GM23248 (cell line): ENCODE data around the gene PREX1. TPM values are rescaled to one million over a fixed set of nuclear protein-coding genes. Genes with fewer than 3 reads are reported as not detected.

Experiments used
- DNase-seq: peaks from one replicate; pipeline ENCODE4 v3.0.0-alpha.2; 2015
- H2AFZ ChIP-seq: fragments of 200-600 bp; sonication (generic); 2 replicates; pipeline ENCODE4 v1.6.1; 2016; ENCODE audit warnings: antibody characterized with exemption
- H3F3A ChIP-seq: fragments of 200-600 bp; sonication (generic); 2 replicates; pipeline ENCODE4 v1.6.1; 2016; ENCODE audit warnings: mild to moderate bottlenecking, antibody characterized with exemption, mixed run types; ENCODE audit not compliant: insufficient read depth
- H3K27ac ChIP-seq: fragments of 200-600 bp; sonication (generic); 2 replicates; pipeline ENCODE4 v1.5.1; 2016; ENCODE audit warnings: mild to moderate bottlenecking
- H3K27me3 ChIP-seq: fragments of 200-600 bp; sonication (generic); replicated peaks from 2 replicates; pipeline ENCODE4 v1.6.1; 2016; ENCODE audit warnings: mild to moderate bottlenecking; ENCODE audit not compliant: insufficient read depth
- H3K36me3 ChIP-seq: fragments of 200-600 bp; sonication (generic); 2 replicates; pipeline ENCODE4 v1.6.1; 2016; ENCODE audit warnings: low read depth, mild to moderate bottlenecking
- H3K4me1 ChIP-seq: fragments of 200-600 bp; sonication (generic); 2 replicates; pipeline ENCODE4 v1.6.1; 2016; ENCODE audit warnings: mild to moderate bottlenecking; ENCODE audit not compliant: insufficient read depth
- H3K4me2 ChIP-seq: fragments of 200-600 bp; sonication (generic); one replicate; pipeline ENCODE4 v1.6.1; 2016; ENCODE audit warnings: mild to moderate bottlenecking; ENCODE audit not compliant: unreplicated experiment
- H3K4me3 ChIP-seq: fragments of 200-600 bp; sonication (generic); 2 replicates; pipeline ENCODE4 v1.5.1; 2016; ENCODE audit warnings: mild to moderate bottlenecking
- H3K79me2 ChIP-seq: fragments of 200-600 bp; sonication (generic); 2 replicates; pipeline ENCODE4 v1.6.1; 2016; ENCODE audit warnings: mild to moderate bottlenecking; ENCODE audit not compliant: insufficient read depth
- H3K9ac ChIP-seq: fragments of 200-600 bp; sonication (generic); 2 replicates; pipeline ENCODE4 v1.6.1; 2016; ENCODE audit warnings: mild to moderate bottlenecking
- H3K9me2 ChIP-seq: fragments of 200-600 bp; sonication (generic); 2 replicates; pipeline ENCODE4 v1.6.1; 2016; ENCODE audit warnings: mixed run types, mild to moderate bottlenecking, moderate library complexity; ENCODE audit not compliant: insufficient read depth
- H3K9me3 ChIP-seq: fragments of 200-600 bp; sonication (generic); one replicate; pipeline ENCODE4 v1.6.1; 2017; ENCODE audit warnings: low read depth
- H4K20me1 ChIP-seq: fragments of 200-600 bp; sonication (generic); 2 replicates; pipeline ENCODE4 v1.6.0; 2016; ENCODE audit not compliant: insufficient read depth
- EZH2 ChIP-seq: fragments of 200-600 bp; sonication (generic); IDR thresholded peaks from 2 replicates; pipeline ENCODE4 v1.6.1; 2018; ENCODE audit warnings: antibody characterized with exemption, mild to moderate bottlenecking; ENCODE audit not compliant: insufficient read depth, poor library complexity, severe bottlenecking
- EZH2phosphoT487 ChIP-seq: fragments of 200-600 bp; sonication (generic); IDR thresholded peaks from 2 replicates; pipeline ENCODE4 v1.6.1; 2018; ENCODE audit warnings: antibody characterized with exemption, moderate library complexity, mild to moderate bottlenecking, low read depth; ENCODE audit not compliant: insufficient read depth
- WGBS, 2 experiments: methylation state at CpG; one replicate each; pipeline ENCODE4 v1.1.6; 2015 to 2017; ENCODE audit warnings: low lambda C conversion rate in 2 of 2, low coverage in 1 of 2; ENCODE audit errors: missing lambda C conversion rate in 2 of 2; 5-methylcytosine and 5-hydroxymethylcytosine counted together
- in situ Hi-C: fragments of 300-500 bp; cut with MboI; formaldehyde crosslinking; loops from 2 replicates; pipeline ENCODE4 v1.15.0; 2020
- polyA plus RNA-seq: library from polyadenylated mRNA; unstranded; fragments of >200 nt; fragmentation: Nextera tagmentation; extraction: Ambion mirVana; gene quantifications from 2 replicates; pipeline ENCODE4 v1.2.1, GENCODE V29; 2016
- total RNA-seq: library from RNA; depleted of rRNA; stranded (reverse); fragments of >200 nt; shearing (Covaris generic); gene quantifications from 2 replicates; pipeline ENCODE4 v1.2.3, GENCODE V29; 2014

The PREX1 gene
- total and polyA plus RNA-seq, 2 experiments from 2014 or later = 0.13 to 0.65 TPM

- no peaks in the 10 kb centered on the region for H3K9me2 ChIP-seq
- no peaks in the 10 kb centered on the region for H3K4me1 ChIP-seq
- H3K4me2 ChIP-seq = no peak overlapping the region
- no peaks in the 10 kb centered on the region for H3K9me3 ChIP-seq
- no peak for DNase-seq
- TF ChIP-seq EZH2 (no peak), EZH2phosphoT487 (no peak)
- H3K36me3 ChIP-seq = no peaks in the 10 kb centered on the region
- no peaks in the 10 kb centered on the region for H3K79me2 ChIP-seq
- WGBS, 2 experiments = 44 to 49% methylated on average over 15 of the region's 15 CpGs
- in situ Hi-C loops = no loop called here
- no peaks in the 10 kb centered on the region; the same call in 1 of the 2 replicates for H3F3A ChIP-seq
- H3K27ac ChIP-seq = no peak overlapping the region
- 0 out of 2 replicates have a peak, but pooled peaks cover 8% of the 10 kb centered on the region for H3K27me3 ChIP-seq
- no peak overlapping the region for H3K9ac ChIP-seq
- H2AFZ ChIP-seq = no peak overlapping the region
- no peak overlapping the region for H3K4me3 ChIP-seq
- no peaks in the 10 kb centered on the region for H4K20me1 ChIP-seq
Observed at GRCh38 chr20:48703511-48704219, 124.1 kb downstream of the PREX1 start.

- peak overlapping the region; percentile 56; the same call in 1 of the 2 replicates for H2AFZ ChIP-seq
- no peak overlapping the region for H3K4me2 ChIP-seq
- H3K9ac ChIP-seq = no peak overlapping the region
- no peaks in the 10 kb centered on the region for H3K9me2 ChIP-seq
- DNase-seq = no peak
- peaks cover under 1% of the 10 kb centered on the region; the same call in 1 of the 2 replicates for H3K4me1 ChIP-seq
- H3K4me3 ChIP-seq = no peak overlapping the region
- H3F3A ChIP-seq = no peaks in the 10 kb centered on the region; the same call in 1 of the 2 replicates
- in situ Hi-C loops = no loop called here
- 0 out of 2 replicates have a peak, but pooled peaks cover 8% of the 10 kb centered on the region for H3K27me3 ChIP-seq
- no peak overlapping the region for H3K27ac ChIP-seq
- no peaks in the 10 kb centered on the region for H3K79me2 ChIP-seq
- H3K9me3 ChIP-seq = no peaks in the 10 kb centered on the region
- WGBS, 2 experiments = 48 to 50% methylated on average over 8 to 12 of the region's 12 CpGs
- no peaks in the 10 kb centered on the region for H3K36me3 ChIP-seq
- H4K20me1 ChIP-seq = no peaks in the 10 kb centered on the region
- TF ChIP-seq EZH2phosphoT487 (no peak), EZH2 (no peak)
Observed at GRCh38 chr20:48703107-48703506, 124.7 kb downstream of the PREX1 start.

GRCh38 chr20:48702455-48702913, 125.3 kb downstream of the PREX1 start:
- DNase-seq = no peak
- H4K20me1 ChIP-seq = no peaks in the 10 kb centered on the region
- H3K9me2 ChIP-seq = no peaks in the 10 kb centered on the region
- H3K79me2 ChIP-seq = no peaks in the 10 kb centered on the region
- H3K4me1 ChIP-seq = peaks cover 5% of the 10 kb centered on the region; the same call in 1 of the 2 replicates
- H3K27me3 ChIP-seq = 0 out of 2 replicates have a peak, but pooled peaks cover 8% of the 10 kb centered on the region
- peak overlapping the region; percentile 56; the same call in 1 of the 2 replicates for H2AFZ ChIP-seq
- WGBS, 2 experiments = 24 to 33% methylated on average over 8 of the region's 8 CpGs
- no peaks in the 10 kb centered on the region for H3K36me3 ChIP-seq
- no peak overlapping the region for H3K9ac ChIP-seq
- no peaks in the 10 kb centered on the region for H3K9me3 ChIP-seq
- no peak overlapping the region for H3K4me3 ChIP-seq
- H3K27ac ChIP-seq = no peak overlapping the region
- no peaks in the 10 kb centered on the region; the same call in 1 of the 2 replicates for H3F3A ChIP-seq
- TF ChIP-seq EZH2 (no peak), EZH2phosphoT487 (no peak)
- no peak overlapping the region for H3K4me2 ChIP-seq
- in situ Hi-C loops = no loop called here

GRCh38 chr20:48701702-48702101, 126.1 kb downstream of the PREX1 start:
- no peak for DNase-seq
- H3K36me3 ChIP-seq = no peaks in the 10 kb centered on the region
- WGBS, 2 experiments = 97 to 98% methylated on average over 7 of the region's 7 CpGs
- no peaks in the 10 kb centered on the region for H3K79me2 ChIP-seq
- in situ Hi-C loops = no loop called here
- no peak overlapping the region for H3K9ac ChIP-seq
- no peaks in the 10 kb centered on the region; the same call in 1 of the 2 replicates for H3F3A ChIP-seq
- H3K9me3 ChIP-seq = no peaks in the 10 kb centered on the region
- H3K4me1 ChIP-seq = peaks cover 5% of the 10 kb centered on the region; the same call in 1 of the 2 replicates
- no peak overlapping the region for H2AFZ ChIP-seq
- no peak overlapping the region for H3K4me3 ChIP-seq
- no peaks in the 10 kb centered on the region for H3K9me2 ChIP-seq
- H3K27me3 ChIP-seq = 0 out of 2 replicates have a peak, but pooled peaks cover 8% of the 10 kb centered on the region
- TF ChIP-seq EZH2 = no peak
- TF ChIP-seq EZH2phosphoT487 = no peak
- H3K4me2 ChIP-seq = no peak overlapping the region
- no peak overlapping the region for H3K27ac ChIP-seq
- no peaks in the 10 kb centered on the region for H4K20me1 ChIP-seq
